Right kidney (tissue), 9 donors: ENCODE measurements around the gene AMPH.

Experiments
- DNase-seq: peaks from one replicate; pipeline ENCODE4 v3.0.0-alpha.2; 2016
- long read RNA-seq, 8 donors: transcript quantifications; one replicate each; lab custom pipeline, GENCODE V29; 2026

AMPH gene
- long read RNA-seq, donor 1, partial matches to known transcripts: 0 of 3 reads
- long read RNA-seq, donor 1, other reads (novel, unspliced or antisense): 0 of 3 reads
- long read RNA-seq, donor 2, partial matches to known transcripts: 0 of 1 reads
- long read RNA-seq, donor 2, other reads (novel, unspliced or antisense): 0 of 1 reads
- long read RNA-seq, donor 3, partial matches to known transcripts: 0 of 2 reads
- long read RNA-seq, donor 3, other reads (novel, unspliced or antisense): 0 of 2 reads
- long read RNA-seq, donor 4: 0 reads
- long read RNA-seq, donor 5: 0 reads
- long read RNA-seq, donor 6: 0 reads
- long read RNA-seq, donor 7, partial matches to known transcripts: 0 of 1 reads
- long read RNA-seq, donor 7, other reads (novel, unspliced or antisense): 0 of 1 reads
- long read RNA-seq, donor 8, partial matches to known transcripts: 0 of 1 reads
- long read RNA-seq, donor 8, other reads (novel, unspliced or antisense): 0 of 1 reads

DNA sequence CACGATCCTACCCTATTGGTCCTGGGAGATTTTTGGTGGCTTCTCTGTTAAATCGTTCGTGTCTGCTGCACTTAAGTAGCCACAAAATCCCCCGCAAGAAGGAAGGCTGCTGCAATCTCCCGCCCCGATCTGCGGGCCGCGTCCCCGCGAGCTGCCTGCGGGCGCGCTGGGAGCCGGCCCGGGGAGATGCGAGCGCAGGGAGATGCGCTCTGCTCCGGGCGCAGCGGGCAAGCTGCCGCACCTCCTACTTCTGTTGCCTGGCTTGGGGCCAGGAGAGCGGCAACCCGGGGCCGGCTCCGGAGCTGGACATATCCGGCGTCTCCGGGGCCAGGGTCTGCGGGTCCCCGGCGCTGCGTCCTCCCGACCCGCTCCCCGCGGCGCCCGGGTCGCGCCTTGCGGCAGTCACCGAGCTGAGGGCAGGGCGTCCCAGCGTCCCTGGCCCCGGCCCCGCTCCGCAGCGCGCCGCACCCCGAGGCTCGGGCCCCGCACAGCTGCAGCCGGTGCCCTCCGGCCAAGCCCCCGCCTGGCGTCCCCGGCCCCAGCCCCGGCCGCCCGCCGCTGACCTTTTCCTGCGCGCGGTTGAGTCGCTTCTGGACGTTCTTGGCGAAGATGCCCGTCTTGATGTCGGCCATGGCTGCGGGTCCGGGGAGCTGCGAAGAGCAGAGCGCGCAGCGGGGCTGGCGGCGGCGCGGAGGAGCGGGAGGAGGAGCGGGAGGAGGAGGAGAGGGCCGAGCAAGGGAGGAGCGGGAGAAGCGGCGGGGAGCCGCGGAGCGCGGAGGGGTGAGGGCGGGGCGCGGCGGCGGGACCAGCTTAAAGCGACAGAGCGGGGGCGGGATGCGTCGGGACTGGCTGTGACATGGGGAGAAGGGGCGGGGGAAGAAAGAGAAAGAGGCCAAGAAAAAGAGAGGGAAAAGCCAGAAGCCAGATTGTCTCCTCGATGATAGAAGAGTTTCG is at the start of gene AMPH:
AMPH (minus strand) TSS at position 654 of the 954 bp plus-strand sequence; CDS start at position 632, 22 bp downstream.
- DNase-seq: peak; percentile 82

DNA sequence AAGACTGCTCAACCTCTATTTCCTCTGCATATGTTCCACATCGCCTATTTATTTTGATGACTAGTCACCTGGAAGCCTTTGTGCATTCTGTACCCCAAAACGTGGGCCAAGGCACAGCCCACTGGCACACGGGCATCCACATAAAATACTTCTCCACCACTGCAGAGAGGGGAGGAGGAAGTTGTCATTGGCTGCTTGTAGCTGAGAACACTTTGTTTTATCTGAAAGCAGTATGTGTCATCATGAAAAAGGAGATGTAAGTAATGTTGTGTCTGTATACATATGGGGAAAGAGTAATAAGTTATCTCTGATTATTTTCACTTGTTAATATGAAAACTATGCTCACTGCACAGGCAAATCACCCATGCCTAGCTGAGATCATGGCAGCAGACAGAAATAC is 48.2 kb upstream of the AMPH start:
- no peak for DNase-seq

DNA sequence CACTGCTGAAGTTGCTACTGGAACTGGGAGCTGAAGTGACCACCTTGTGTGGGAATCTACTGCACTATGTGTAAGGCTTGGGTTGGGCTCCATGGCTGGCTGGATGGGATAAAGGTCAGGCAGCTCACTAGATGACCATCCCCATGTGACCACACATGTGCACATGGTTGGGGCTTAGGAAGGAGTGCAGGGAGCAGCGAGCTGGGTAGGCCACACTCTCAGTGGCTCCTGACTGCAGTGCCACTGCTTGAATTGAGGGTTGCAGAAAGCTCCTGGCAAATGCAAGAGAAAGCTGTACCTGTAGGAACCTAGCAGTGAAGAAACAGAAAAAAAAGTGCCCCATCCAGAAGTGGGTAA is 47.5 kb upstream of the AMPH start:
- no peak for DNase-seq

DNA sequence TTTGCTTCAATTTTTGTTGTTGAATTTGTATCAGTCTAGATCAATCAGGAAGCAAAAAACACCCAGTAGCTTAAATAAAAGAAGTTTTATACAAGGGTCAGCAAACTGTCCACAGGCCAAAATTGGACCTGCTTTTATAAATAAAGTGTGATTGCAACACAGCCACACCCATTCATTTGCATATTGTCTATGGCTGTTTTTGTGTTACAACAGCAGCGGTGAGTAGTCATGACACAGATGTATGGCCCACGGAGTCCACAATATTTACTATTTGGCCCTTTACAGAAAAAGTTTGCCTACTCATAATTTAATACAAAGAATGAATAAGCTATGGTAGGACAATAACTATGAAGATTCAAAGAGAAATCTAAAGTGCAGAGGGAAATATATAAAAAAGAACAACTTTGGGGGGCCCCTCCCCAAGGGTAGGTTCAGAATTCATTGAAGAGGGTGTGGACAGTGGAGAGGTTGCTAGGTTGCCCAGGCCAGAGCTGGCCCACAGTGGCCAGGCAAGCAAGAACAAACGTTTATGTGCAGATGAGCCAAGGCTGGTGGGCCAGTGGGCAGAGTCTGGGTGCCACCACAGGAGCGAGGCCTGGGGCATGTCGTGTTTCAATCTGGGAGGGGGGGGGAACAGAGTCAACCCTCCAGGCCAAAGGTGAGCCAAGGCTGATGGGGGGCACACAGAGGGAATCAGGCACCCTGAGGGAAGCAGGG is 47.0 kb upstream of the AMPH start:
- no peak for DNase-seq

GRCh38 chr7:38675494-38676106 is 44.4 kb upstream of the AMPH start:
- DNase-seq: no peak

DNA sequence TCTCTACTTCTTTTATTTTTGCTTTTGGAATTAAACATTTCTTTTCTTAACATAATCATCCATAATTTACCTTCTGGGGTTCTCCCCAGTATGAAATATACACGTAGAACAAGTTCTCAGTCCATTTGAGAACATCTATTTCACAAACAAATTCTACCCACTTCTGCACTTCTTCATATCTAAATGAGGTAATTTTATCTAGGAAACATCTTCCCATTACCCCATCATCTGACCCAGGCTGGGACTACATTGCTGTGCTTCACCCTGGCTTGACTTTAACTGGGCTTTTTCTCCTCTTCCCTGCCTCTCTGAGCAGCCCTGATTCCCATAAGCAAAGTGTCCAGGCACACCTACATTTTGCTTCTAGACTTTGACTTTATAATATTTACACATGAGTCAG is 43.3 kb upstream of the AMPH start:
- DNase-seq: no peak

GRCh38 chr7:38673795-38674194 is 42.6 kb upstream of the AMPH start:
- DNase-seq: no peak

DNA sequence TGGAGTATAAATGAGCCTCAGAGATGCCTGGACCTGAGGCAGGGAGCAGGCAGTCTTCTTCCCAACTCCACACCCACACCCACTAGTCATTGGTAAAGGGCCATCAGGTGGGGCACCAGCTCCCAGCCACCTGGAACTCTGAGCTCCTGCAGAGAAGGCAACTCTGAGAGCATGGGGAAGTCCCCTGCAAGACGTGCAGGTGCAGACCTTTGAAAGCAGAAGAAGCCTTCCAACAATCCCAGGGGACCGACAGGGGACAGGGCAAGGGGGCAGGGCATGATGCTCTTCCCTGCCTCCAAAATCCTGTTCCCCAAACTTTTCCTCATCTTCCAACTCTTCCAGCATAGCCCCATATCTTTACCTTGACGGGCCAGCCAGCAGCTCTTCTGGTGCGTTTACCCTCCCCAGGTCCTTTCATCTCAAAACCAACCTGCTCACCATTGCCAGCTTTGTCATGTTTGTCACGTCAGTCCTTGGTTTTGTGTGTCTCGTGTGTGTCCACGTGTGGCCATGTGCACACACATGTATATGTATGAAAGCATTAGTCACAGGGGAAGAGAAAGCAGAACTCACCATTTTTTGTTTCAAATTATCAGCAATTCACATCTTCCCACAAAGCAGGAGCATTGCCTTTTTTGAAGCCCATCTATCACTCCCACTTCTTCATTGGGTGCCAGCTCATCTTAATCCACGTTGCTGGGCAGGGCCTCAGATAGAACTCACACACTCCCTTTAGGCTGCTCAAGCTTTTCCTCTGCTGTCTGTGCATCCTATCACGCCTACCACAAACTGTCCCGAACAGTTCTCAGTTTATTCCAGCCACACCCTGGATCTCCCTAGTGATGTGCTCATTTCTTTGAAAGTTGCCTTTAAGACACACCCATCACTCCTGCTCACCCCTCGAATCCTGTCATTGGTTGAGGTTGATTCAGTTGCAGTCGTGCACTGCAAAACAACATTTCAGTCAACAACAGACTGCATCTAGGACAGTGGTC is 41.0 kb upstream of the AMPH start:
- no peak for DNase-seq

DNA sequence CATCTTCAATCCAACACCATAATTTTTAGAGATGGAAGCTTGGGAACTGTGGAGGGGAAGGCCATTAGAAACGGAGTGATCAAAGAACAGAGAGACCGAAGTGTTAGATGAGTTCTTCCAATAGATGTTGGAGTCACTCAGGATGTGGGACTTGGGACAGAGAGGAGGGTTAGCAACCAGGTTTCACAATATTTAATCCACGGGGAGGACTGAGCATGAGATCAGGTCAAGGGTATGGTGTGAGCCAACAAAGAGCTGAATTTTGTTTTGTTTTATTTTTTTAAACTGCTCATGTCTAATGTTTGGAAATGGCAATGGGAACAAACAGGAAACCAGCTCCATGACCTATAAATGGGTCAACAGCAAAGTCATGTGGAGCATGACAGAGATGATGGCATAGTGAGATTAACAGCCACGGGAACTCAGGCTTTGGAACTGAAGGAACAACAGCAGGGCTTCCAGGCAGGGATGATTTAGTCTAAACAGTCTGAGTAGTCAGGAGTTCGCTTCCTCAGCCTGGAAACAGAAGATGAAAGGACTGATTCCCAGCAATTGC is 38.9 kb upstream of the AMPH start:
- no peak for DNase-seq

DNA sequence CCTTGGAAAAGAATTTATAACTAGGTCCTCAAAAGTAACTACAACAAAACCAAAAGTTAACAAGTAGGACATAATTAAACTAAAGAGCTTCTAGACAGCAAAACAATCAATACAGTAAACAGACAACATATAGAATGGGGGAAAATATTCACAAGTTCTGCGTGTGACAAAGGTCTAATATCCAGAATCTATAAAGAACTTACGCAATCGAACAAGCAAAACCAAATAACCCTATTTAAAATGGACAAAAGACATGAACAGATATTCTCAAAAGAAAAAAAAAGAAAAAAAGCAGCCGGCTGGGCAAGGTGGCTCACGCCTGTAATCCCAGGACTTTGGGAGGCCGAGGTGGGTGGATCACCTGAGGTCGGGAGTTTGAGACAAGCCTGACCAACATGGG is 33.8 kb upstream of the AMPH start:
- DNase-seq: no peak

DNA sequence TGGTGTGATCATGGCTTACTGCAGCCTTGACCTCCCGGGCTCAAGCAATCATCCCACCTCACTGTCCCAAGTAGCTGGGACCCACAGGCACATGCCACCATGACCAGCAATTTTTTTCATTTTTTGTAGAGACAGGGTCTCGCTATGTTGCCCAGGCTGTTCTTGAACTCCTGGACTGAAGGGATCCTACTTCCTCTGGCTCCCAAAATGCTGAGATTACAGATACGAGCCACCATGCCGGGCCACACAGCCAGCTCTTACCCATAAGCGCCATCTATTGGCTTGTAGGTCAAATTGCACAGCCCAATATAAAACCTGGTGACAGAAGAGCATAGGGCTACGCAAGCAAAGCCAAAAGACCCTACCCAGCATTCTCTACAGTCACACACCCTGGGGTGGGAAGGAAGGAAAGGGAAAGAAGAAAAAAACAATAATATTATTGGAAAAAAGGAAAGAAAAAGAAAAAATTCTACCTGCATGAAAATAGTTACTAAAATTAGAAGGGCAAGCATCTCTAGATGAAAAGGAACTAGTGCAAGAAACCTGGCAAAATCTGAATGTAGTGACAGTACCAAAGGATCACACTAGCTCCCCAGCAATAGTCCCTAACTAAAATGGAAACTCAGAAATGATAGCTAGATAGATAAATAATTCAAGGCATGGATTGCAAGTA is 29.4 kb upstream of the AMPH start:
- no peak for DNase-seq

DNA sequence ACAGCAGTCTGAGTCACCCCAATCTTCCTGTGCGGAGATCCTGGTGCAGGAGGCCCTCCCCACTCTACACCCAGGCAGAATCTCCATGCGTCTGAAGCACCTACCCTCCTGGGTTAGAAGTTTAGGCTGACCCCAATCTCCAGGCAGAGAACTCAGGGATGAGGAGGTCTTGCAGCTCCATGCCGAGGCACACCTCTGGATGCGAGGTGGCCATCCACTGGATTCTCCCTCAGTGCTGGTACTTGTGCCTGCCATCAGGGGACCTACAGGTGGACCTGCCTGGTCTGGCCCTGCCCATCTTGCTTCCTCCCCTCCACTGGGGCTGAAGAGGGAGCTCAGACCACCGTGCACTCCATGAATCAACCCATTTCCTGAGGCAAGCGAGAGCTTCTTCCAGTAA is 28.8 kb upstream of the AMPH start:
- DNase-seq: no peak

DNA sequence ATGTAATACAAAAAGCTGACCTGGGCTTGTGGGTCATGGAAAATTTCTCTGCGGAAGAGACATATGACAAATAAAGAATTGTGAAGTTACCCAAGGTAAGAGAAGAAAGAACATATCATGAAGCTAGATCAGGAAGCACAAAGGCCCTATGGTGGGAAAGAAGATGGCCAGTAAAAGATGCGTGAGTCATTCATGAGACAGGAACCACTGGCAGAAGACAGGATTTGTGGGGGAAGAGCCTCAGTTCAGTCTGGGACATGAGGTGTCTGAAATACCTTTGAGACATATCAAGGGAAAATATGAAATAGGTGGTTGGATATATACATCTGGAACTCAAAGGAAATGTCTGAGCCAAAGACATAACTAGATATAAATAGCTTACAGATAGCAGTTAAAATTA is 27.7 kb upstream of the AMPH start:
- no peak for DNase-seq

GRCh38 chr7:38656968-38657367 is 25.8 kb upstream of the AMPH start:
- no peak for DNase-seq

GRCh38 chr7:38655833-38656774 is 24.9 kb upstream of the AMPH start:
- DNase-seq: no peak

- no peak for DNase-seq
These were observed 6.8 kb upstream of the AMPH start for GRCh38 chr7:38637957-38638356.

DNA sequence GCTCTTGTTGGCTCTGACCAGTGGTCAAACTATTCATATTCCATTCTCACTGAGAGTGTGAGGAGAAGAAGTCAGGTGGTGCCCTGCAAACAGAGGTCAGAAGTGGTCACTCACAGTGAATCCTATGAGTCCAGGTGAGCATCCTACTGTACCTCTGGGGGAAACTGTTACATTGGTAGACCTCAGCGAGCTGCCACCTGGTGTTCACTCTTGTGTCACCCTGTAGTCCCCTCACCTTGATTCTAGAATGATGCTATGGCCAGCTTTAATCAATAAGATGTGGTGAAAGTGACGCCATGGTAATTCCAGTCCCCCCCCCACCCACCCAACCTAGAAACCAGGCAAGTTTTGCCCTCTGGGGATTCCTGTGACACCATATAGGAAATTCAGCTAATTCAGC is 1.2 kb upstream of the AMPH start:
- DNase-seq: no peak

GRCh38 chr7:38629651-38630510 is 1.3 kb downstream of the AMPH start:
- peak; percentile 34 for DNase-seq
